NOMO-1 (cell line): ENCODE measurements around the gene NADK2.

Source experiments
- DNase-seq, 2 experiments: peaks; one replicate each; lab custom pipeline; 2025; ENCODE audit not compliant: unreplicated experiment in 2 of 2; lab: John Stamatoyannopoulos, UW

The NADK2 gene

GRCh38 chr5:36250427-36250826, 8.7 kb upstream of the NADK2 start:
- DNase-seq = no peak

GRCh38 chr5:36246036-36246800, 4.5 kb upstream of the NADK2 start:
- DNase-seq = no peak

- DNase-seq = no peak
Measured at GRCh38 chr5:36244076-36244475, 2.4 kb upstream of the NADK2 start.

GRCh38 chr5:36243653-36244052, 1.9 kb upstream of the NADK2 start:
- DNase-seq = no peak

- no peak for DNase-seq
Measured at GRCh38 chr5:36242534-36243485, 1.1 kb upstream of the NADK2 start.

GRCh38 chr5:36240779-36241630, 720 bp downstream of the NADK2 start:
- peak; percentile 77 to 85 for DNase-seq

- DNase-seq = peak in 1 of 2 experiments; percentile 20
Measured at GRCh38 chr5:36239370-36240293, 2.1 kb downstream of the NADK2 start.

GRCh38 chr5:36238502-36239295, 3.0 kb downstream of the NADK2 start:
- DNase-seq = no peak

- no peak for DNase-seq
Measured at GRCh38 chr5:36237751-36238150, 4.0 kb downstream of the NADK2 start.

- DNase-seq = peak in 1 of 2 experiments; percentile 30
Measured at GRCh38 chr5:36236801-36237200, 4.9 kb downstream of the NADK2 start.

- no peak for DNase-seq
Measured at GRCh38 chr5:36232533-36232932, 9.2 kb downstream of the NADK2 start.

- DNase-seq = no peak
Measured at GRCh38 chr5:36230151-36230790, 11.5 kb downstream of the NADK2 start.

GRCh38 chr5:36228505-36228904, 13.2 kb downstream of the NADK2 start:
- DNase-seq = no peak

GRCh38 chr5:36227046-36227445, 14.7 kb downstream of the NADK2 start:
- DNase-seq = no peak

GRCh38 chr5:36222620-36223019, 19.1 kb downstream of the NADK2 start:
- no peak for DNase-seq

GRCh38 chr5:36217988-36218387, 23.7 kb downstream of the NADK2 start:
- no peak for DNase-seq

GRCh38 chr5:36217567-36217966, 24.2 kb downstream of the NADK2 start:
- no peak for DNase-seq

- no peak for DNase-seq
Measured at GRCh38 chr5:36215910-36216309, 25.8 kb downstream of the NADK2 start.
